ENCODE results near the gene DHRS11. TPM values are rescaled to one million over a fixed set of nuclear protein-coding genes. Genes with fewer than 3 reads are reported as not detected.

Gene DHRS11
- total and polyA plus RNA-seq, 10 of the 15 experiments (the other 5 are each of a cell fraction or from before 2014, with no cell fraction given) = 3.4 to 23.0 (median 14.5) TPM

DNA sequence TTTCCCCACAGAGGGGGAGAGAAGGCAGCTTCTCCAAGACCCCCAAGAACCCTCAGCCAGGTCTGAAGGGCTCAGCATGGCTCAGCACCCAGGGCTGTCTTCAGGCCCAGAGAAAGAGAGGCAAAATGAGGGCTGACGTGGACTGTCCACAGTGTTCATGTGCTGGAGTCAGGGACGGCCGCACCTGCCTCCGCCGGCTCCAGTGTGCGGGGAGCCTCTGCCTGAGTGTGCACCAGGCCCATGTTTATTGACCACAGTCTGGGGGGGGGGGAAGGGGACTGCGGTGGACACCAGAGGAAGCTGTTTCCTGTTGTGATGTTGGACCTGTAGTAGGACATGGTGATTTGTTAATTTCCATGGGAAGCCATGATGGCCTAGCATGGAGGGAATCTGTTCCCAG, 16.6 kb downstream of the DHRS11 start:
- no peak overlapping the region for H3K4me2 ChIP-seq (ENCODE audit: control insufficient read depth, insufficient read depth)
- FAIRE-seq (no peak), ATAC-seq (no peak), DNase-seq (ENCODE audit: low read depth, low spot score) (no peak)
- no peak overlapping the region for H2AFZ ChIP-seq (ENCODE audit: control insufficient read depth, low read depth, low read length)
- H3K4me1 ChIP-seq (ENCODE audit: control insufficient read depth, insufficient read depth, low read length) = peaks cover 5% of the 10 kb centered on the region
- no TSS peak for BruUV-seq (replicated peaks)
- SMC1A ChIA-PET (ENCODE audit: uncharacterized antibody, unreplicated experiment) = no interaction called here
- H3K79me2 ChIP-seq (ENCODE audit: control insufficient read depth, insufficient read depth, low read length) = peaks cover 19% of the 10 kb centered on the region
- no peak overlapping the region for H3K4me3 ChIP-seq
- no peaks in the 10 kb centered on the region for H3K9me3 ChIP-seq (replicated peaks; ENCODE audit: control insufficient read depth, insufficient read depth, low read length)
- CTCF ChIA-PET = interaction anchor here (0.6 to 2.0 kb wide), 3 partner anchors 18 to 792 kb away, joined by 3 to 7 read pairs (median 3); no protein-coding TSS in a partner anchor
- in situ Hi-C loops (cut with MboI) = loop anchor here (10.0 to 25.0 kb wide), 3 partner anchors 454 to 757 kb away; no protein-coding TSS in a partner anchor
- WGBS (ENCODE audit: insufficient coverage, insufficient replicate concordance, low lambda C conversion rate, missing lambda C conversion rate) = 97% methylated on average over 7 of the region's 7 CpGs
- no peak overlapping the region for H3K27ac ChIP-seq (ENCODE audit: control insufficient read depth, insufficient read depth)
- RAD21 ChIA-PET (ENCODE audit: unreplicated experiment) = no interaction called here
- intact Hi-C loops (cut with micrococcal nuclease; ENCODE audit: unreplicated experiment) = no loop called here
- H3K36me3 ChIP-seq (ENCODE audit: control insufficient read depth in 2 of 2, insufficient read depth in 2 of 2, low read length in 1 of 2) = peaks cover 0 to 4% of the 10 kb centered on the region in 2 experiments; a peak in 1 of 4 replicates
- POLR2A ChIA-PET = no interaction called here
- H3K9ac ChIP-seq (ENCODE audit: control insufficient read depth, insufficient read depth, low read length) = no peak overlapping the region
- no peaks in the 10 kb centered on the region for H3K27me3 ChIP-seq (replicated peaks in 1 of 2; ENCODE audit: control insufficient read depth in 2 of 2, insufficient read depth in 2 of 2, low read length in 1 of 2)
- H4K20me1 ChIP-seq (ENCODE audit: control insufficient read depth, insufficient read depth) = peaks cover 2% of the 10 kb centered on the region; the same call in 1 of the 2 replicates
- TF ChIP-seq, protein P1, sequence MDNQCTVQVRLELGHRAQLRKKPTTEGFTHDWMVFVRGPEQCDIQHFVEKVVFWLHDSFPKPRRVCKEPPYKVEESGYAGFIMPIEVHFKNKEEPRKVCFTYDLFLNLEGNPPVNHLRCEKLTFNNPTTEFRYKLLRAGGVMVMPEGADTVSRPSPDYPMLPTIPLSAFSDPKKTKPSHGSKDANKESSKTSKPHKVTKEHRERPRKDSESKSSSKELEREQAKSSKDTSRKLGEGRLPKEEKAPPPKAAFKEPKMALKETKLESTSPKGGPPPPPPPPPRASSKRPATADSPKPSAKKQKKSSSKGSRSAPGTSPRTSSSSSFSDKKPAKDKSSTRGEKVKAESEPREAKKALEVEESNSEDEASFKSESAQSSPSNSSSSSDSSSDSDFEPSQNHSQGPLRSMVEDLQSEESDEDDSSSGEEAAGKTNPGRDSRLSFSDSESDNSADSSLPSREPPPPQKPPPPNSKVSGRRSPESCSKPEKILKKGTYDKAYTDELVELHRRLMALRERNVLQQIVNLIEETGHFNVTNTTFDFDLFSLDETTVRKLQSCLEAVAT (IDR thresholded peaks at IDR 0.05) = no peak
- TF ChIP-seq, protein P2, sequence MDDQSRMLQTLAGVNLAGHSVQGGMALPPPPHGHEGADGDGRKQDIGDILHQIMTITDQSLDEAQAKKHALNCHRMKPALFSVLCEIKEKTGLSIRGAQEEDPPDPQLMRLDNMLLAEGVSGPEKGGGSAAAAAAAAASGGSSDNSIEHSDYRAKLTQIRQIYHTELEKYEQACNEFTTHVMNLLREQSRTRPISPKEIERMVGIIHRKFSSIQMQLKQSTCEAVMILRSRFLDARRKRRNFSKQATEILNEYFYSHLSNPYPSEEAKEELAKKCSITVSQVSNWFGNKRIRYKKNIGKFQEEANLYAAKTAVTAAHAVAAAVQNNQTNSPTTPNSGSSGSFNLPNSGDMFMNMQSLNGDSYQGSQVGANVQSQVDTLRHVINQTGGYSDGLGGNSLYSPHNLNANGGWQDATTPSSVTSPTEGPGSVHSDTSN (IDR thresholded peaks at IDR 0.05; ENCODE audit: insufficient replicate concordance, low read depth, low read length) = no peak
- TF ChIP-seq ZNF207 (IDR thresholded peaks at IDR 0.05; ENCODE audit: borderline replicate concordance) (no peak), RB1 (IDR thresholded peaks at IDR 0.05; ENCODE audit: borderline replicate concordance) (no peak)
